HG02678 (cell line): ENCODE results near the gene GZMH.
"Not testable (repeated sequence)": the region's sequence is repeated elsewhere in the genome, so short reads cannot be mapped to it uniquely, and the experiment has no call there.

Experiments
- ATAC-seq: cut with Tn5 transposase; IDR thresholded peaks from one replicate; pipeline ENCODE4 v1.9.1; 2021; ENCODE audit warnings: mild to moderate bottlenecking, moderate library complexity; ENCODE audit not compliant: unreplicated experiment

The GZMH gene

GRCh38 chr14:24597403-24597802 lies 12.1 kb downstream of the GZMH start:
- ATAC-seq: no peak

- no peak for ATAC-seq
Observed at GRCh38 chr14:24595073-24595808, 14.2 kb downstream of the GZMH start.

- not testable (repeated sequence) for ATAC-seq
Observed at GRCh38 chr14:24591004-24591403, 18.5 kb downstream of the GZMH start.

GRCh38 chr14:24584402-24584801 lies 25.1 kb downstream of the GZMH start:
- ATAC-seq: not testable (repeated sequence)

- no peak for ATAC-seq
Observed at GRCh38 chr14:24578558-24578957, 30.9 kb downstream of the GZMH start.

- no peak for ATAC-seq
Observed at GRCh38 chr14:24576771-24577170, 32.7 kb downstream of the GZMH start.

GRCh38 chr14:24576182-24576581 lies 33.3 kb downstream of the GZMH start, which contains the start of gene CTSG:
Gene CTSG (minus strand): TSS chr14:24576250. CDS start chr14:24576223, 27 bp downstream.
- ATAC-seq: no peak

GRCh38 chr14:24574206-24574774 lies 35.2 kb downstream of the GZMH start:
- no peak for ATAC-seq

- ATAC-seq: no peak
Observed at GRCh38 chr14:24566318-24566717, 43.2 kb downstream of the GZMH start.

- ATAC-seq: no peak
Observed at GRCh38 chr14:24565766-24566165, 43.7 kb downstream of the GZMH start.

GRCh38 chr14:24563505-24563904 lies 46.0 kb downstream of the GZMH start:
- ATAC-seq: no peak

- ATAC-seq: no peak
Observed at GRCh38 chr14:24556756-24557155, 52.7 kb downstream of the GZMH start.
